Measurements from ENCODE around the gene PRICKLE2.

DNA sequence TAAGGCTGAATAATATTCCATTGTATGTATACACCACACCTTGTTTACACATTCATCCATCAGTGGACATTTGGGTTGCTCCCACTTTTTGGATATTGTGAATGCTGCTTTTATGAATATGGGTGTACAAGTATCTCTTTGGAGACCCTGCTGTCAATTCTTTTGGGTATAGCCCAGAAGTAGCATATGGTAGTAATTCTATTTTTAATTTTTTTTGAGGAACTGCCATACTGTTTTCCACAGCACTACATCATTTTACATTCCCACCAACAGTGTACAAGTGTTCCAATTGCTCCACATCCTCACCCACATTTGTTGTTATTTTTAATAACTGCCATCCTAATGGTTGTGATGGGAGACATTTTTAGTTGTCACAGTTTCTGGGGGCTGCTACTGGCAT lies 132.1 kb downstream of the PRICKLE2 start:
- TF ChIP-seq, protein P1, sequence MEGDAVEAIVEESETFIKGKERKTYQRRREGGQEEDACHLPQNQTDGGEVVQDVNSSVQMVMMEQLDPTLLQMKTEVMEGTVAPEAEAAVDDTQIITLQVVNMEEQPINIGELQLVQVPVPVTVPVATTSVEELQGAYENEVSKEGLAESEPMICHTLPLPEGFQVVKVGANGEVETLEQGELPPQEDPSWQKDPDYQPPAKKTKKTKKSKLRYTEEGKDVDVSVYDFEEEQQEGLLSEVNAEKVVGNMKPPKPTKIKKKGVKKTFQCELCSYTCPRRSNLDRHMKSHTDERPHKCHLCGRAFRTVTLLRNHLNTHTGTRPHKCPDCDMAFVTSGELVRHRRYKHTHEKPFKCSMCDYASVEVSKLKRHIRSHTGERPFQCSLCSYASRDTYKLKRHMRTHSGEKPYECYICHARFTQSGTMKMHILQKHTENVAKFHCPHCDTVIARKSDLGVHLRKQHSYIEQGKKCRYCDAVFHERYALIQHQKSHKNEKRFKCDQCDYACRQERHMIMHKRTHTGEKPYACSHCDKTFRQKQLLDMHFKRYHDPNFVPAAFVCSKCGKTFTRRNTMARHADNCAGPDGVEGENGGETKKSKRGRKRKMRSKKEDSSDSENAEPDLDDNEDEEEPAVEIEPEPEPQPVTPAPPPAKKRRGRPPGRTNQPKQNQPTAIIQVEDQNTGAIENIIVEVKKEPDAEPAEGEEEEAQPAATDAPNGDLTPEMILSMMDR (IDR thresholded peaks at IDR 0.05), result no peak
- no peak for TF ChIP-seq POLR2A (IDR thresholded peaks at IDR 0.05)

Data from testis (tissue), 2 donors.